MM.1S (cell line): ENCODE results near the gene MMAB.

Experiments
- DNase-seq: peaks from one replicate; pipeline ENCODE4 v3.0.0-alpha.2; 2015
- H2AFZ ChIP-seq: fragments of 300-600 bp; sonication (generic); 2 replicates; pipeline ENCODE4 v1.6.0; 2016; ENCODE audit warnings: antibody characterized with exemption, low read length
- H3F3A ChIP-seq: fragments of 300-600 bp; sonication (generic); 2 replicates; pipeline ENCODE4 v1.6.1; 2016; ENCODE audit warnings: mild to moderate bottlenecking, antibody characterized with exemption, low read length, moderate library complexity, mixed read lengths; ENCODE audit not compliant: insufficient read depth
- H3K27ac ChIP-seq: fragments of 300-600 bp; sonication (generic); 2 replicates; pipeline ENCODE4 v1.5.1; 2016; ENCODE audit warnings: mild to moderate bottlenecking, low read length
- H3K27me3 ChIP-seq: fragments of 300-600 bp; sonication (generic); replicated peaks from 2 replicates; pipeline ENCODE4 v1.6.0; 2016; ENCODE audit warnings: low read length; ENCODE audit not compliant: insufficient read depth
- H3K36me3 ChIP-seq: fragments of 300-600 bp; sonication (generic); replicated peaks from 2 replicates; pipeline ENCODE4 v1.6.1; 2016; ENCODE audit warnings: mild to moderate bottlenecking, low read length, mixed read lengths; ENCODE audit not compliant: insufficient read depth
- H3K4me1 ChIP-seq: fragments of 300-600 bp; sonication (generic); 2 replicates; pipeline ENCODE4 v1.6.1; 2016; ENCODE audit warnings: low read length, mixed read lengths
- H3K4me2 ChIP-seq: fragments of 300-600 bp; sonication (generic); 2 replicates; pipeline ENCODE4 v1.6.0; 2016; ENCODE audit warnings: low read depth, low read length
- H3K4me3 ChIP-seq: fragments of 300-600 bp; sonication (generic); 2 replicates; pipeline ENCODE4 v1.5.1; 2016; ENCODE audit warnings: low read length, mixed read lengths
- H3K79me2 ChIP-seq: fragments of 300-600 bp; sonication (generic); 2 replicates; pipeline ENCODE4 v1.6.1; 2016; ENCODE audit warnings: mixed run types, low read length, mixed read lengths
- H3K9ac ChIP-seq: fragments of 300-600 bp; sonication (generic); 2 replicates; pipeline ENCODE4 v1.6.1; 2016; ENCODE audit warnings: low read length, mixed read lengths
- H3K9me2 ChIP-seq: fragments of 300-600 bp; sonication (generic); replicated peaks from 2 replicates; pipeline ENCODE4 v1.6.1; 2016; ENCODE audit warnings: mild to moderate bottlenecking, low read length, mixed read lengths; ENCODE audit not compliant: insufficient read depth
- H3K9me3 ChIP-seq: fragments of 300-600 bp; sonication (generic); replicated peaks from 2 replicates; pipeline ENCODE4 v1.6.1; 2016; ENCODE audit warnings: mild to moderate bottlenecking, low read length, mixed read lengths; ENCODE audit not compliant: insufficient read depth
- H4K20me1 ChIP-seq: fragments of 300-600 bp; sonication (generic); 2 replicates; pipeline ENCODE4 v1.6.1; 2016; ENCODE audit warnings: mild to moderate bottlenecking, low read length, moderate library complexity, mixed read lengths; ENCODE audit not compliant: insufficient read depth
- EZH2 ChIP-seq: fragments of 300-600 bp; sonication (generic); optimal IDR thresholded peaks from 2 replicates; pipeline ENCODE3; 2017; ENCODE audit warnings: low read depth, mild to moderate bottlenecking, antibody characterized with exemption, low read length, mixed read lengths
- EZH2phosphoT487 ChIP-seq: fragments of 300-600 bp; sonication (generic); IDR thresholded peaks from 2 replicates; pipeline ENCODE4 v1.6.1; 2018; ENCODE audit warnings: antibody characterized with exemption, low read length
- TF ChIP-seq, protein P1 (sequence below): fragments of 300-600 bp; sonication (generic); IDR thresholded peaks from 2 replicates; pipeline ENCODE4 v1.5.1; 2016; ENCODE audit warnings: antibody characterized with exemption, low read length, mixed read lengths

MMAB gene

DNA sequence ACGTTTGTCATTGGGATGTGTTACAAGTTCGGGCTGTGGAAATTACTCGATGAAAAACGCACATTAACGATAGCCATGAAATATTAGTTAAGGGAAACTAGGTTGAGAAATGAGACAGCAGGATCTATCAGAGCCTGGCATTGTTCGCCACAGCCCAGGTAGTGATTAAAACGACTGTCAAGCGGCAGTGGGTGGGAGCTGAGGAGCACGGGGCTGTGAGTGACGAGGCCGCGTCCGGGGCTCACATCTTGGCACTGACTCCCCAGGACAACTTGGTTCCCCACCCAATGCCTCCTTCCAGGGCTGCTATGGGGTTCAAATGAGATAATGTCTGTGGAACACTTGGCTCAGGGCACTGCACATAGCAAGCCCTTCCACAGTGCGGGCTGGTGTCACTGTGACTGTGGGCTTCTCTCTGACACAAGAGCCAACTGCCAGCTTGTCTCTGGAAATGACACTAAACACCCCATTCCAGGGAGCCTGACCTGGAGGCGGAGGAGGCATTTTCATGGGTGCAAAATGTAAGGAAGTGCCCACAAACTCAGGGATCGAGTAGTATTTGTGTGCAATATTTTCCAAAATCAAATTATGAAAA, 19.3 kb downstream of the MMAB start:
- no peaks in the 10 kb centered on the region for H3K27me3 ChIP-seq
- no peaks in the 10 kb centered on the region for H3F3A ChIP-seq
- no peaks in the 10 kb centered on the region for H4K20me1 ChIP-seq
- TF ChIP-seq, protein P1, sequence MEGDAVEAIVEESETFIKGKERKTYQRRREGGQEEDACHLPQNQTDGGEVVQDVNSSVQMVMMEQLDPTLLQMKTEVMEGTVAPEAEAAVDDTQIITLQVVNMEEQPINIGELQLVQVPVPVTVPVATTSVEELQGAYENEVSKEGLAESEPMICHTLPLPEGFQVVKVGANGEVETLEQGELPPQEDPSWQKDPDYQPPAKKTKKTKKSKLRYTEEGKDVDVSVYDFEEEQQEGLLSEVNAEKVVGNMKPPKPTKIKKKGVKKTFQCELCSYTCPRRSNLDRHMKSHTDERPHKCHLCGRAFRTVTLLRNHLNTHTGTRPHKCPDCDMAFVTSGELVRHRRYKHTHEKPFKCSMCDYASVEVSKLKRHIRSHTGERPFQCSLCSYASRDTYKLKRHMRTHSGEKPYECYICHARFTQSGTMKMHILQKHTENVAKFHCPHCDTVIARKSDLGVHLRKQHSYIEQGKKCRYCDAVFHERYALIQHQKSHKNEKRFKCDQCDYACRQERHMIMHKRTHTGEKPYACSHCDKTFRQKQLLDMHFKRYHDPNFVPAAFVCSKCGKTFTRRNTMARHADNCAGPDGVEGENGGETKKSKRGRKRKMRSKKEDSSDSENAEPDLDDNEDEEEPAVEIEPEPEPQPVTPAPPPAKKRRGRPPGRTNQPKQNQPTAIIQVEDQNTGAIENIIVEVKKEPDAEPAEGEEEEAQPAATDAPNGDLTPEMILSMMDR, result no peak
- no peak for TF ChIP-seq EZH2
- no peak for TF ChIP-seq EZH2phosphoT487
- H3K9me3 ChIP-seq, result no peaks in the 10 kb centered on the region
- no peak overlapping the region for H3K27ac ChIP-seq
- no peak overlapping the region for H2AFZ ChIP-seq
- no peaks in the 10 kb centered on the region for H3K36me3 ChIP-seq
- H3K4me2 ChIP-seq, result no peak overlapping the region
- H3K9ac ChIP-seq, result no peak overlapping the region
- no peak overlapping the region for H3K4me3 ChIP-seq
- no peaks in the 10 kb centered on the region for H3K79me2 ChIP-seq
- DNase-seq, result no peak
- no peaks in the 10 kb centered on the region for H3K4me1 ChIP-seq
- no peaks in the 10 kb centered on the region for H3K9me2 ChIP-seq

DNA sequence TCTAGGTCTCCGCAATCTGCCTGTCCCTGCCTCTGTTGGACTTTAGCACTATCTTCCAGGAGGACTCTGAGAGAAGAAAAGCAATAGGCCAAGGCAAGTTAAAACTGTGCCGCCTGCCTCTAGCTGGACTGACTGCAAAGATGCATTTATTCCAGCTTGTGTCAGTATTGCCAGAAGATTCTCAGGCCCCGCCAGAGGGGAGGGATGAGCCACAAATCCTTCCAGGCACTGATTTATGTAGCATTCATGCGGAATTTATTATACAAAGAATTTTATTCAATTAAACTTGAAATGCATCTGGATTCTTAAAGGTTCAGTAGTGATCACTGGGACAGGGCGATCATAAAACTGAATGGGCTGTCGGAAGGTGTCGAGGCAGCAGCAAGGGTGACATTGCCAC, 19.8 kb downstream of the MMAB start:
- TF ChIP-seq, protein P1, result no peak
- TF ChIP-seq EZH2 (no peak), EZH2phosphoT487 (no peak)
- no peaks in the 10 kb centered on the region for H4K20me1 ChIP-seq

DNA sequence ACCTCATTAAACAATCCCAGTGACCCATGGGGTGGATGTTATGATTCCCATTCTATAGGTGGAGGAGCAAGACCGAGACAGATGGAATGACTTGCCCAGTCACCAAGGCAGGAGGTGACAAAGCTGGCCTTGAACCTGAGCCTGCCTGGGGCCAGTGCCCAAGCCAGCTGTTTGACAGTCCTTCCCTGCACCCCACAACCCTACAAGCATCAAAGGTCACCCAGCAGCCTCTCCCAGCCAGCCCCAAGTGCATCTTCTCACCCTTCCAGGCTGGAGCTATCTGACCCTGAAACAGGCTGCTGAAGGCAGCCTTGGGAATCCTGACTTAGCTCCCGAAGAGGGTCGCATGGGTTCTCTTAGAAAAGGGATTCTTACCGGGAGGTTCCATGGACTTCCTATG, 20.3 kb downstream of the MMAB start:
- H3F3A ChIP-seq, result no peaks in the 10 kb centered on the region
- no peaks in the 10 kb centered on the region for H3K4me1 ChIP-seq
- no peaks in the 10 kb centered on the region for H3K27me3 ChIP-seq
- H3K9me2 ChIP-seq, result no peaks in the 10 kb centered on the region
- H3K9ac ChIP-seq, result no peak overlapping the region
- no peaks in the 10 kb centered on the region for H3K36me3 ChIP-seq
- no peak overlapping the region for H3K4me2 ChIP-seq
- H2AFZ ChIP-seq, result no peak overlapping the region
- no peaks in the 10 kb centered on the region for H4K20me1 ChIP-seq
- TF ChIP-seq EZH2 (no peak), EZH2phosphoT487 (no peak)
- TF ChIP-seq, protein P1, result no peak
- no peak overlapping the region for H3K27ac ChIP-seq
- H3K9me3 ChIP-seq, result no peaks in the 10 kb centered on the region
- no peaks in the 10 kb centered on the region for H3K79me2 ChIP-seq
- H3K4me3 ChIP-seq, result no peak overlapping the region
- no peak for DNase-seq

More for the DNA sequence above, 19.8 kb downstream of the MMAB start:
- Histone ChIP-seq H3K4me2 (no peak overlapping the region), H3K79me2 (no peaks in the 10 kb centered on the region), H3K9me3 (no peaks in the 10 kb centered on the region), H3K4me1 (no peaks in the 10 kb centered on the region), H2AFZ (no peak overlapping the region), H3K9ac (no peak overlapping the region), H3K27me3 (no peaks in the 10 kb centered on the region), H3F3A (no peaks in the 10 kb centered on the region), H3K27ac (no peak overlapping the region), H3K36me3 (no peaks in the 10 kb centered on the region), H3K4me3 (no peak overlapping the region), H3K9me2 (no peaks in the 10 kb centered on the region)
- no peak for DNase-seq
